A172 (cell line): Measurements from ENCODE around the gene BHLHA15. TPM values are rescaled to one million over a fixed set of nuclear protein-coding genes. Genes with fewer than 3 reads are reported as not detected.

Experiments
- DNase-seq: peaks from one replicate; pipeline ENCODE4 v3.0.0-alpha.2; 2015; ENCODE audit warnings: low spot score
- total RNA-seq: library from RNA; depleted of rRNA; stranded (reverse); fragments of >200 nt; shearing (Covaris generic); gene quantifications from 2 replicates; pipeline ENCODE4 v1.2.3, GENCODE V29; 2014; rRNA removed

The BHLHA15 gene
- not detected in 2 replicates for total RNA-seq

DNA sequence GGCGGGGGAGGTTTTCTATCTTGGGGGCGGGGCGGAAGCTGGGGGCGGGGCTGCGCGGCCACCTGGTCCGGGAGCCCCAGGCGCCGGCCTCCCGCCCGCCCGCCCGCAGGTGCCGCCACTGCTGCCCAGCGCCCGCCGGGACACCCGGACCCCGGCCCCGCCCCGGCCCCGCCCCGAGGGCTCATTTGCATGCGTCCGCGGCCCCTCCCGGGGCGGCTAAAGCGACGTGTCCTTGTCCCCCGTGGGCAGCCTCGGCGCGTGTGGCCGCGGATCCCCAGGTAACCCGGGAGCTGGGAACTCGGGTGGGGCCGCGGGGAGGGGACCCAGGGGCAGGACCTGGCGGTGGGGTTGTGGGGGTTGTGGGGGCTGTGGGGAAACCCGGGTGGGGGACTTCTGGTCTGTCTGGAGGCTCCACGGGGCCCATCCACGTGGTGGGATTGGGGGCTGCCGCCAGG is at the start of gene BHLHA15:
Gene BHLHA15 (plus strand): TSS at position 219 of the 455 bp plus-strand sequence. CDS start 871 bp downstream, outside the sequence.
- no peak for DNase-seq

DNA sequence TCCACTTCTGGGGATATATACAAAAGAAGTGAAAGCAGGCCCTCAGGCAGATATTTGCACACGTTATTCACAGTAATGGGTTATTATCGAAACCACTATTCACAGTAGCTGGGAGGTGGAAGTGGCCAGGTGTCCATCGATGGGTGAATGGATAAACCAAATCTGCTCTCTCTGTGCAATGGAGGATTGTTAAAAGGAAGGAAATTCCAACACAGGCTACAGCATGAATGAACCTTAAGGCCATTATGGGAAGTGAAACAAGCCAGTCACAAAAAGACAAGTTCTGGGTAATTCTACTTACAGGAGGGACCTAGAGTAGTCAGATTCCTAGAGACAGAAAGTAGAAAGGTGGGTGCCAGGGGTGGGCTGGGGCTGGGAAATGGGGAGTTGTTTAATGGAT is 48.5 kb upstream of the BHLHA15 start:
- no peak for DNase-seq

DNA sequence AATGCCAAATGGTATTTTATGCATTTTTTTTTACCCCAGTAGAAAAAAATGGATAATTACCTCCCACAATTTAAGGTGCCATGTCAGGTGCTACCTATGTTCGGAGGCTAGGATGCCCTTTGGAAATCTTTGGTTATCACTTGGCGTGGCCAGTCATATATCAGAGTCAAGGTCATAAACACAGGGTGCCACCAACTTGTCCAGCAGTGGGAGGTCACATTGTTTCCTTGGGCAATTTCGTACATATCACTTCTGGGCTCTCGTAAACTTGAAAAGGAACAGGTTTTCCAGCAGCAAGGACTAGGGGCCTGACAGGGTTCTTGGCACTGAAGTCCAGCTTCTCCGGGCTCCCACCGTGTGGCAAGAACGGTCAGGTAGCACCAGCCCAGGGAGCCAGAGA is 48.0 kb upstream of the BHLHA15 start:
- DNase-seq: no peak

DNA sequence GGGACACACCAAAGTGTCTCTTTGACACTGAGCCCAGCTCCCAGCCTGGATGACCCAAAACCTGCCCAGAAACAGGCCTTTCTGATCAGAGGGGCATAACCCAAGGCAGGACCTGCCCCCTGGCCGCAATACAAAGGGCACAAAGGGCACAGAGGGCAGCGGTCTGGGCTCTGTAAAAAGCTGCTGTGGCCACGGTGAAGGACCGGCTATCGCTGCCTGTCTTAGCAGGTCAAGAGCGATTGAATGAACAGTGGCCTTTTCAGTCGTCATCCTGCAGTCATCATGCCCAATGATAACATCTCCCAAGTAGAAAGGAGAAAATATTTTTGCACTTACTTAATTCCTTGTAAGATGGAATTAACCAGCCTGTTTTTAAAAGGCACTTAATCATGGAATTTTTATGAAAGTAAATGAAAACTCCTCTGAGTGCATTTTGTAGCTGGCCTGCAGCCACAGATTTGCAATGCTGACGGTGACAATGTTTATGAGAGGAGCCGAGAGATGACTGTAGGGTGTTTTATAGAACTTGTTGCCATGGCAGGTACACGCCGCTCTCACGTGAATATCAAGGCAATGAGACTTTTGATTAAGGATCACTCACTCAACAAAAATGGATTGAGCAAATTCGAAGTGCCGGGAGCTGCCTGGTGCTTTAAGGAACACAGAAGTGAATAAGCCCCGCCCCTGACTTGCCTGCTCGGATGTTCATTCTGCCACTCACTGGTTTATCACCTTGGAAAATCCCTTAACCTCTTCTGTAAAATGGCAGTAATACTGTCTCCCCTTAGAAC is 47.3 kb upstream of the BHLHA15 start:
- DNase-seq: peak; percentile 72

DNA sequence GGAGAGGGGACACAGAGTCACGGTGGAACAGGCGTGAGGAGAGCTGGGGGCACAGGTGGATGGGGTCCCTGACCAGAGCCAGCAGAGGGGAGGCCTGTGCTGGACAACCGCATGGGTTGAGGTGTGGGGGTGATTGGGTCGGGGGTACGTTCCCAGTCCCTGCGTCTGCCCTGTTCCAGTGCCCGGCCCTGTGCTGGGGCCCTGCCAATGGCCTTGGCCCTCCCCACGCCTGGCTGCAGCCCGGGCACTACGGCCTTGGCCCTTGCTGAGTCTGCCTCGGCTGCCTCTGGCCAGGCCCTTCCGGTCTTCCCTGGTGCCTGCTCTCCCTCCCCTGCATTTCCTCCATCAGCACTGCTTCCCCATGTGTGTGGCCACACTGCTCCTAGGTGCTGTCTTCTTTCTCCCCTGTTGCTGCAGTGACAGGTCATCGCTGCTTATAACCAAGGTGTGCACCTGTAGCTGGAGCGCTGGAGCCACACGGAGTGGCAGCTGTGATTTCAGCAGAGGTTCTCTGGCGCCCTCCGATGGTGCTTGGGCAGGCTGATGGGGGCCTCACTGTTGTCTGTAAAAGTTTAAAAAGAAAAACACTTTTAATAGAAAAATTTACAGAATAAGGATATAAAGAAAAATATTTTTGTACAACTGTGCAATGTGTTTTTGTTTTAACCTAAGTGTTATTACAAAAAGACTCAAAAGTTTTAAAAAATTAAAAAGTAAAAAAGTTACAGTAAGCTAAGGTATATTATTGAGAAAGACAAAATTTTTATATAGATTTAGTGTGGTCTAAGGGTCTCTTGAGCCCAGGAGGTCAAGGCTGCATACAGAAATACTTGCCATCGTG is 45.2 kb upstream of the BHLHA15 start:
- DNase-seq: peak; percentile 32

DNA sequence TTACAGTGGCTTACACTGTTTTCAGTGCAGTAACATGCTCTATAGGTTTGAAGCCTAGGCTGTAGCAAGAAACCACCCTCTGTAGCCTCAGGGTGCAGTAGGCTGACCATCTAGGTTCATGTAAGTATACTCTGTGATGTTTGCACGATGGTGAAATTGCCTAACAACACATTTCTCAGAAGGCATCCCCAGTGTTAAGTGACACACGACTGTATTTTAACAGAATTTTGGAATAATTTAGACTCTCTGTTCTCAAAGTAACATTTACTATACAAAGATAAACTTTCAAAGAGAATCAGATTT is 44.6 kb upstream of the BHLHA15 start:
- no peak for DNase-seq

DNA sequence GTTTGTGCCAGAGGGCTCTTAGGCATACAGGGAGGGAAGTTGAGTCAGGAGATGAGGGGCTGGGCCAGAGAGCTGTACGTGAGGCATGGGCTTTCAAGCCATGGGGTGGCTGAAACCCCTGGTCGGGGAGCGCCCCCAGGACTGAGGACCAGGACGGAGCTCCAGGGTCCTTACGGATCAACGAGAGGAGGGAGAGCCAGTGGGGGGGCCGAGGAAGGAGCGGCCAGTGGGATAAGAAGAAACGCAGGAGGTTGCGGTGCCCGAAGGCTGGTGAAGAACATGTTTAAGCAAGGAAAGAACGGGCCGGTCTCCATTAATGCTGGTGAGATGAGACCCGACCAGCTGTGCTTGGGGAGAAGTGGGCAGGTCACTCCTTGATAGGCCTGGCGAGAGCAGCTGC is 43.6 kb upstream of the BHLHA15 start:
- no peak for DNase-seq

DNA sequence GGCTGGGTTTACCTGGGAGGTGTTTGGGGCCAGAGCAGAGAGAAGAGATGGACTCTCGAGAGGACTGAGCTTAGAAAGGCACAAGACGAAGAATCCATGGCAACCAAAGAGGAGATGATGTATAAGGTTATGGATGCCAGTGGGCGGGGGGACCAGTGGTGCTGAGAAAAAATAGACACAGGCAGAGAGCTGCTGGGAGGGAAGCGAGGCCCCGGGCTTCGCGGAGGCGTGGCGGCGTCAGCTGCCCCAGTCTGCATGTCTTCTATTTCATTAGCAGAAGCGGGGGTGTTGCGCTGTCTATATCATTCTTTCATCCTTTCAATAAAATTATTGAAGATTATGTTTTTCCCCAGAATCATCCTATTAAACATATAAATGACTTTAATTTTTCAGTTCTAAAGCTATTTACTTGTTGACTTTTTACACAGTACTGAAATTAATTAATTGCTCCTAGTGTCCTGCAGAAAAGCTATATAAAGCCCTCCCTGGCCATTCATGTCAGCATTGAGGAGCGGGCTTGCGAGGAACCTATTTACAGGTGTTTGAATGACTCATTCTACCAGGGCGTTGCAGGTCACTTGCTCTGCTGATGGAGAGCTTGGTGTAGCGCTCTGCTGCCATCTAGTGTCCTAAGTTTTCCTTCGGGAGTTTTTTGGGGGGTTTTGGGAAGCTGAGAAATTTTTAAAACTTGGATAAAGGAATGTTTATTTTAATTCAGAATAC is 42.9 kb upstream of the BHLHA15 start:
- DNase-seq: peak; percentile 58

DNA sequence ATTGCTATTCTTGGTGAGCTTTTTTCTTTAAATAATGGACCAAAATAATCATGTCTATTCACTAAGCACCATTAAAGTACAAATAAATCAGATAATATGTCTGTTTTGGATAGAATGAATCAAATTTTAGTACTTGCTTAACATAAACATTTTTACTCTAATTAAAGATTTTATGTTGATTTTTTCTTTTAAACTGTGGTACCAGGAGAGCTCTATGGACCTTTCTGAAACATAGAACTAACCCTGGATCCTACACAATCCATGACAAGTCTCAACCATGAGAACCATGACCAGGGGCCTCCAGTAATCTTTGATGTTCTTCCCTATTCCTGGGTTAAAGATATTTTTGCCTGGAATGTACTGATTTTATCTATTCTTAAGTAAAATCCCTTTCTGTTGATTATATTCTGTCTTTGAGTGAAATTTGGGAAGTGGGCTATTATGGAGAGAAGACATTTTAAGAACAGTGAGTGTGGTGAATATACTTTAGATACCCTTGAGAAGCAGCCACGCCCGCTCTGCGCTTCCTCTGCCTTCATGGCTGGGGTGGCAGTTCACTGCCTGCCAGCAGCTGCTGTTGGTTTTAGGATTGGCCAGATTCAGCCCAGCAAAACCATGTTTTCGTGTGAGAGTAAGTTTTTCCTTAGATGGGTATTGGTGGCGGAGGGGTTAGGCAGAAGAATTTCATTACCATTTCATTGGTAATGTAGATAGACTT is 42.2 kb upstream of the BHLHA15 start:
- DNase-seq: no peak

DNA sequence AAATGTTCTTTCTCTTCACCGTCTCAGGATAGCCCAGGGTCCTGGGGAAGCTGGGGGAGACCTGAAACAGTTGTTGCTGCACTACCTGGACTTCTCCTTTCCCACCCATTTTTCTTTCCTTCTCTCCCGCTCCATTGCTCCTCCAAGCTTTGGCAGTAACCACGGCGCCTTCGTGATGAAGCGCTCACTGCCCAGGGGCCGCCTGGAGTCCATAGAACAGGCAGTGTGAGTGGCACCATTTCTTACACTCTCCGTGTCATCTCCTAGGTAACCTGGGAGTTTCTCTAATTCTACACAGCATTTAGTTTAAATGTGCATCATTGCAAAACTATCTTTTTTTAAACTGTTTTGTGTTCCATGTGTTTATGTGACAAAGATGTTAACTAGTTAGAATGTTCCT is 40.3 kb upstream of the BHLHA15 start:
- no peak for DNase-seq

DNA sequence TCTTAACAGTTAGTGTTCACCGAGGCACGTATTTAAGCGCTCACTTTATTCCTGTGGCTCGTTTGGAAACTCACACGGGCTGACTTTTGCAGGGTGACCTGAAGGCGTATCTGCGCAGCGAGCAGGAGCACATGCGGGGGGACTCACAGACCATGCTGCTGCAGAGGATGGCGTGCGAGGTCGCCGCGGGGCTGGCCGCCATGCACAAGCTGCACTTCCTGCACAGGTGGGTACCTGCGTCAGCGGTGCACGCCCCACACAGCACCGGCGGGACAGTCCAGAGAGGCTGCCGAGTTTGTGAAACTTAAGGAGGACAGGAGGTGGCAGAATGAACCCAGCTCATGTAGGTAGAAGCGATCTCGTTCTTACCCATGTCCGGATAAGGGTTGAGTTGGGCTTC is 39.8 kb upstream of the BHLHA15 start:
- DNase-seq: no peak

DNA sequence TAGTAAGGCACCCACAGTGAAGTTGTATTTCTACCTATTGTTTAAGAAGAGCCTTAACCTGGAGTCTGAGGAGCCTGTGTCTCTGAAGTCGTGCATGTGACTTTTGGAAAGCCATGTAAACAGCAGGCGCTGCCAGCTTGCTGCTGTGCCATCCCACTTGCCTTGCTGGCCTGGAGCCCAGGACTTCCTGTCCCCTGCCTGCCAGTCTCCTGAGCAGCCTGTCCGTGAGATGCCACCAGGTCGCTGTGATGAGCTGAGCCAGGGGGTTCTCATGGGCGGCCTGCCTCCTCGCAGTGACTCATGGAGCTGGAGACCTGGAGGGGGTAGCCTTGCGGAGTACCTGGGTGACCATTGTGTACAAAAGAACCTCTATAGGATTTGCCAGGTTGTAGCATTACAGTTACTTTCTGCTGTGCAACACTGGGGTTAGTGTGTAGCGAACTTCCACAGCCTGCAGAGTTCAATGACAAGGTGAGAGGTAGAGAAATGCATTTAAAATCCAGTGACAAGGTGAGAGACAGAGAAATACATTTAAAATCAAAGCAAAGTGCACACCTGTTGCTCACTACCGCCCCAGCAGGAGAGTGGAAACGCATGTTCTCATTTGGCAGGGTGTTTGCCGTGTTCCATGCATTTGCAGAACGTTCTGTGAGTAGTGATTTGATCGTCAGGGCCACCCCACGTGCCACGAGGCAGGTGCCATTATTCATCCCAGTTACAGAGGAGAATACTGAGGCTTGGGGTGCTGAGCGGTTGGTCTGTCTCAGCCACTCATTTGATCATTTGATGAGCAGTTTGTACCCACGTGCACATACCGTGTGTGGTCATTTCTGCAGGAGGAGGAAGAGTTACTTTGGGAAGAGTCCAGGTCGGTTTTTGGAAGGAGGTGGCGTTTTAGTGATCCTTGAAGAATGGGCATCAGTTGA is 36.6 kb upstream of the BHLHA15 start:
- DNase-seq: no peak

DNA sequence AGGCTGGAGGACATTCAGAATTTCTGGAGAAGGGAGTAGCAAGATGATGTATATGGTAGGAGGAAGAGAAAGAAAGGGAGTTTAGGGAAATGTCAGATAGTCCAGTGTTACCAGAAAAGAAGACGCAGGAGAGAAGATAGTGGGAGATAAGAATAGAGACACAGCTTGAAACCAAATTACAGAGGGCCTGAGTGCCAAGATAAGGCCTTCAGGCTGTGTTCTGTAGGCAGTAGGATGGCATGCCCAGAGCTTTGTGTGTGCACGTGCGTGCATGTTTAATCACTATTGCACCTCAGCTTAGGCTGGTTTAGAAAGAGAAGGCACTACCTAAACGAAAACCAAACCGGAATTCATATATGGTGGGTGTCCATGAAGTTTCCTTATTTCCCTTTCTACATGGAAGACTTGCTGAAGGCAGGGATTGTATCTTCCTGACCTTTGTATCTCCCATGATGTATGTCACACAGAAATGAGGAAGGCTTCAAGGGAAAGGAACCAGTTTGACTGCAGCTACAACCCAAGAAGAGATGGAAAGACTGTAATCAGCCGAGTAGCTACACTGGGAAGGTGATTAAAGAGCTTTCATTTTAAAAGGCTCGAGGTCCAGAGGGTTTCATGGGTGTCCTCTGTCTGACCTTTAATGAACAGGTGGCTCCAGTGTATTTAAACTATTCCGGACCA is 35.8 kb upstream of the BHLHA15 start:
- DNase-seq: no peak

DNA sequence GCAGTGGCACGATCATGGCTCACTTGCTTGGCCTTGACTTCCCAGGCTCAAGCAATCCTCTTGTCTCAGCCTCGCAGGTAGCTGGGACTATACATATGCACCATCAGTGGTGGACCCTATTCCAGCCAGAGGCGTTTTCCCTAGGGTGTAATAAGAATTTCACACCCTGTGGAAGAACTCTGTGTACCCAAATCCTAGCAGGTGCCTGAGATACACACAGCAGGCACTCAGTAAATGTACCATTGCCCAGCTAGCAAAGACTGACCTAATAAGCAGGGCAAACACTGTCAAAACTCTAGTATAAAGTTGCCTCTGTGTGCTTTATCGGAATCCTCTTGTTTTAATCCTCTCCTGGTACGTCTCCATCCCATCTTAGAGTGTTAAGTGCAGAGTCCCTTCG is 33.7 kb upstream of the BHLHA15 start:
- no peak for DNase-seq

DNA sequence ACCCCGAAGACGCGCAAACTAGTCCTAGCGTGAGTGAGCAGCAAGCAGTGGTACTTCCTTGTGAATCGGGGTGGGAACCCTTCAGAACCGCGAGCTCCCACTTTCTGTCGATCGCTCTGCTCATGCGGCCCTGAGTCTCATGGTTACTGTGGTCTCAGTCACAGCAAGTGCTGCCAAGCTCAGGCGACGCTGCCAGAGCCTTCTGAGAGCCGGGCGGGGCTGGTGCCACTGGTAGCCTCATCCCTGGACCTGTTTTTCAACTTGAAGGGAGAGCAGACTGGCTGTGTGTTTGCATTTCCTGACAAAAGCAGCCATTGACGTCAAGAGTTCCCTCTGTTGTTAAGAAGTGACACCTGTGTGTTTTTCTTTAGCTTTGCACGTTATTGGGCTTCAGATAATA is 32.9 kb upstream of the BHLHA15 start:
- DNase-seq: no peak

DNA sequence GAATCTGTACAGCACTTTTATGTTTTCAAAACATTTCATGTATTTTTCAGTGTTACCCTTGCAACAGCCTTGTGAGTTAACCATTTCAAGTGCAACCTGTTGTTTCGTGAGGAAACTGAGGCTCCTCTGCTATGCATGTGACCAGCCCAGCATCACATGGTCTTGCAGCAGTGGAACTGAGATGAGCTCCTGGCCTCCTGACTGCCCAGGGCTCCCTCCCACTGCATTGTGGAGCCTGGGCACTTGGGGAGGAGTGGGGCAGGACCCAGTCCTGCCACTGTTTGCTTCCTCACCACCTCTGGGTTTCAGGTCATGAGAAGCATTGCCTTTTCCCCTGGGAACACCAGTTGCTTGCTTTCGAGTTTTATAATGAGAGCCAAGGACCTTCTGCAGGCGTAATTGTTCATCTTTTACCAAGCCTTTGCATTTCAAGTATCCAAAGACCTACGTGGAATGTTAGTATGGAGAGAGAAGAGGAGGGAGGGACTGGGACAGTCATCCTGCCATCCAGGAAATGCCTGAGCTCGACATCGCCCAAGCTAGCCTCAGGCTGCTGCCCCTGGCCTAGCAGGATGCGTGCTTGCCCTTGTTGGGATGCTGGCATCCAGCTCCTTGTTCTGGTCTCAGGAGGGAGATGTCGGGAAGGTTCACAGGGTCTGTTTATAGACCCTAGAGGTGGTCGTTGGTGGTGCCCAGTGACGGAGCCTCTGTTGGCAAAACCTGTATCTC is 32.3 kb upstream of the BHLHA15 start:
- DNase-seq: no peak

DNA sequence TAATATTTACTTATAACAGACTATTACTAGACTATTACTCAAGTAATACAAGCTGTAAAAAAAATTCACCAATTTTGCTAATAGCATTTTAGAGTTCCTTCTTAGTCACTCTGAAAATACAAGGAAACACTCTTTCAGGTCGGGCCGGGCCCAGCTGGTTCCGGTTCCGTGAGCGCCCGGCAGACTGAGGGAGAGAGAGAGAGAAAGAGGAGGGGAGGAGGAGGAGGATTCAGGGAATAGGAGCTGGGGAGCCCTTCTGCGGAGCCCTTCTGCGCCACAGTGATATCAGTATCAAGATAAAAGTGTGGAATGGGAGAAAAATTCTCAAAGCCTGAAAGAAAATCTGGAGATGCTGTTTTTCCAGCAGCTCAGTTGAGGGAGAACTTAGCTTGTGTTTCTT is 30.5 kb upstream of the BHLHA15 start:
- DNase-seq: no peak

DNA sequence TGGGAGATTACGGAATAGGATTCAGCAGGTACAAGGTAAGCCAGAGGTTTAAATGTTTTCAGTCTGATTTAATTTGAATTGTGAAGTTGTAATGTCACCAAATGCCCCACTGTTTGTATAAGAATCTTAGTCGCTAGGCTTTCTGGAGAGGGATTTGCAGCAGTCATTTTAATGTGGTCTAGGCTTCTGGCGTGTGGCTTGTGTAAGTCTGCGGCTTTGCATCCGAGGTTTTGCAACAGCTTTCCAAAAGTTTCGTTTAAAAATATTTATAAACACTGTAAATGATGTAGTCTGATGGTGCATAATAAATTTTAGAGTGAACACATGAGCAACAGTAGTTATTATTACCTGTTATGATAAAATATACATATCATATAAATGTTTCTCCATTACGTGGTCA is 26.1 kb upstream of the BHLHA15 start:
- no peak for DNase-seq

DNA sequence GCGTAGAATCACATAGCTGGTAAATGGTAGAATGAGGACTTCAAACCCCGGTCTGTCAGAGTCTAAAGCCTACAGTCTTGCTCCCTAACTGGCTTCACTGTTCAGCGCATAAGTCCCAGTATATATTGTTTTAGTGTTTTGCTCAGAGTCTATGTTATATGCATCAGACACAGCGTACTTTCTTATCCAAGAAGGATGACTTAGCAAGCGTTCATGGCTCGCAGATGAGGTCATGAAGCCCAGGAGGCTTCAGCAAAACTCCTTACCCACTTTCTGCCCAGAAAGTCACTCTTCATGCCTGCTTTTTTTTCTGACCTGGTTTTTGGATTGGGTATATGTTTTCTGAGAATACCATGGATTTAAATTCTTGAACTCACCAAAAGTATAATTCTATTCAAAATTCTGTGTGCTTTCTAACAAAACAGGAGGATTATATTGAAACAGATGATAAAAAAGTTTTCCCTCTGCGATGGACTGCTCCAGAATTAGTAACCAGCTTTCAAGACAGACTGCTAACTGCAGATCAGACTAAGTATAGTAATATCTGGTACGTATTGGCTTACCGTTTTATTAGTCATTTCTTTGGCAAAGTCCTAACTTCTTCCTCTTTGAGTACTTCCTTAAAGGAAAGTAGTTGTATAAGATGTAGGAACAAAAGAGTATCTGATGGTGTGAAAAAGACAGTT is 24.6 kb upstream of the BHLHA15 start:
- DNase-seq: peak; percentile 47
